Inflammatory macrophage treated with lipopolysaccharide for 1 hour (primary cell): ENCODE results near the gene MICALL2.

Experiments used
- DNase-seq, 2 donors: peaks; one replicate each; pipeline ENCODE4 v3.0.0-alpha.2; 2020 to 2022

Gene MICALL2

GRCh38 chr7:1411414-1411813 is 47.9 kb downstream of the MICALL2 start:
- DNase-seq: no peak

GRCh38 chr7:1410992-1411391 is 48.3 kb downstream of the MICALL2 start:
- DNase-seq: no peak

GRCh38 chr7:1409555-1409954 is 49.7 kb downstream of the MICALL2 start:
- no peak for DNase-seq

GRCh38 chr7:1408466-1408865 is 50.8 kb downstream of the MICALL2 start:
- DNase-seq: no peak

- DNase-seq: no peak
These were observed 51.4 kb downstream of the MICALL2 start for GRCh38 chr7:1407892-1408291.

GRCh38 chr7:1404898-1405548 is 54.2 kb downstream of the MICALL2 start:
- DNase-seq: no peak

DNA sequence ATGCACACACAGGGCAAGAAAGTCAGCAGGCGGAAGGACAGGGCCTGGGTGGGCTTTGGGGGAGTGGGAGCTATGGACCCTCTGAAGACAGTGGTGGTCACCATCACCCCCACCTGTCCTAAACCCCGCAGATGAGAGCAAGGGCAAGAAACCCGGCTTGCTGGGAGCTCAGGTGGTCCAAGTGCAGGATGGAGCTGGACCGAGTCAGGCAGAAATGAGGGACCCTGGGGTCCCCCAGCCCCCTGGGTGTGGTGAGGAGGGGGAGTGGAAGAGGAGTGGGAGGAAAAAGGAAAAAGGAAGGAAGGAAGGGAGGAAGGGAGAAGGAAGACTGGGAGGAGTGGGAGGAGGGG is 54.8 kb downstream of the MICALL2 start:
- DNase-seq: no peak

GRCh38 chr7:1403638-1404459 is 55.4 kb downstream of the MICALL2 start:
- DNase-seq: no peak

DNA sequence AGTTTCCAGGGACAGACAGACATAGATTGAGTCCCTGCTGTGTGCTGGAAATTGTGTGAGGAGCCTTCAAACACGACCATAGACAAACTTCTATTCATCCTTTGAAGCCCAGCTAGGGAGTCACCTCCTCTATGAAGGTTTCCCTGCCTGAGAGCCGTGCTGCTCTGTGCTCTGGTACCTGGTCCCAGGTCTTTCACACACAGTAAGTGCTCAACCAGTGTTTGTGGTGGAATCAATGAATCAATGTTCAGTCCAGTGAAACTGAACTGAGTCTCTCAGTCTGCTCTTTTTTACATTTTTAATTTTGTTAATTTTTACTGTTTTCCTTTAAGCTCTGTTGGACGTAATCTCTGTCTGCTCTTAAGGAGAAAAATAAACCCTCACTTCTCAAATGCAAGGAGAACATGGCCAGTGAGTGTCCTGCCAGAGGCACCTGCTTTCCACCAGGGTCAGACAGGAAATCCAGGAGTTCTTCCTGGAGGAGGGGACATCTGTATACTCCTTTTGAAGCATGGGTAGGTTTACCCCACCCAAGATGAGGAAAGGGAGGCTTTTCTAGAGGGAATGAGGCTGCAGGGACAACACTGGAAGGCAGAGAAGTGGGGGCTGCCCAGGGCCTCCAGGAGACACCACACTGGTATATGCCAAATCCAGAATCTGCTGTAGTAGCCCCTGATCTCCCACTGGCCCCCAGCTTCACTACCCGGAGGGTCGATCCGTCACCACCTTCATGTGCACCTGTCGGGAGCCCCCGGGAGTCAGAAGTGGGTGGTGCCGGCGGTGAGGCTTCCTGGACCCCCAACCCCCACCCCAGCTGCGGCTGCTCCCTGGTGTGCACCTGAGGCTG is 56.3 kb downstream of the MICALL2 start:
- DNase-seq: no peak

GRCh38 chr7:1402110-1402790 is 57.0 kb downstream of the MICALL2 start:
- no peak for DNase-seq

GRCh38 chr7:1401011-1401410 is 58.3 kb downstream of the MICALL2 start:
- DNase-seq: no peak

GRCh38 chr7:1400371-1400770 is 58.9 kb downstream of the MICALL2 start:
- no peak for DNase-seq

DNA sequence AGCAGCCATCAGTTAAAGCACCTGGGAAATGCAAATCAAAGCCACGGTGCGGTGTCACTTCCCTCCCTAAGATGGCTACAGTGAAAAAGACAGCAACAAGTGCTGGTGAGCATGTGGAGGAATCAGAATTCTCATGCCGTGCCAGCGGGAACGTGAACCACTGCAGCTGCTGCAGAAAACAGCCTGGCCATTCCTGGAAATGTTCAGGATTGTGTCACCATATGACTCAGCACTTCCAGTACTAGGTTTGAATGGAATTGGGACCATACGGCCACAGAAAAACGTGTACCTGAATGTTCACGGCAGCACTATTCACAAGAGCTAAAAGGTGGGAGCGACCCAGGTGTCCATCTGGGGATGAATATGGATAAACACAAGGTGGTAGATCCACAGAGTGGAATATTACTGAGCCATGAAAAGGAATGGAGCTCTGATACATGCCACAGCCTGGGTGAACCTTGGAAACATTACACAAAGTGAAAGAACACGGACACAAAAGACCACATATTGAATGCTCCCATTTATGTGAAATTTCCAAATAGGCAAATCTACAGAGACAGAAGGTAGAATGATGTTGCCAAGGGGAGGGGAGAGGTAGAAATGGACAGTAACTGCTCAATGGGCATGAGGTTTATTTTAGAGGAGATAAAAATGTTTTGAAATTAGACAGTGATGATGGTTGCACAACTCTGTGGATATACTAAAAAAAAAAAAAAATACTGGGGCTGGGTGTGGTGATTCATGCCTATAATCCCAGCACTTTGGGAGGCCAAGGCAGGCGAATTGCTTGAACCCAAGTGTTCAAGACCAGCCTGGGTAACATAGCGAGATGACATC is 61.6 kb downstream of the MICALL2 start:
- DNase-seq: no peak

DNA sequence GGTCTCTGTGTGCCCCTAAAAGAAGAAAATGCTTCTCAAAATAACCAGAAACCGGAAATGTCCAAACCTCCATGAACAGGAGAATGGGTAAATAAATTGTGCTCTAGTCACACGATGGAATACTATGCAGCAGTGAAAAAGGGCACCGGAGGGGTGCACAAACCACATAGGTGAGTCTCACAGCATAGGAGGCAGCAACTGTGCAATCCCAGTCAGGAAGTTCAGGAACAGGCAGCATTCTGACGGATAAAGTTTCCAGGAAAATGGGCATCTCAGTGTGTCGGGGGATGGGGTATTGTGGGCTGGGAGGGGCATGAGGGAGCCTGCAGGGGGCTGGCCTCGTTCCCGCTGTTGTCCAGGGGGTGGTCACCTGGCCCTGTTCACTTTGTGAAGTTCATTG is 63.1 kb downstream of the MICALL2 start:
- DNase-seq: no peak

DNA sequence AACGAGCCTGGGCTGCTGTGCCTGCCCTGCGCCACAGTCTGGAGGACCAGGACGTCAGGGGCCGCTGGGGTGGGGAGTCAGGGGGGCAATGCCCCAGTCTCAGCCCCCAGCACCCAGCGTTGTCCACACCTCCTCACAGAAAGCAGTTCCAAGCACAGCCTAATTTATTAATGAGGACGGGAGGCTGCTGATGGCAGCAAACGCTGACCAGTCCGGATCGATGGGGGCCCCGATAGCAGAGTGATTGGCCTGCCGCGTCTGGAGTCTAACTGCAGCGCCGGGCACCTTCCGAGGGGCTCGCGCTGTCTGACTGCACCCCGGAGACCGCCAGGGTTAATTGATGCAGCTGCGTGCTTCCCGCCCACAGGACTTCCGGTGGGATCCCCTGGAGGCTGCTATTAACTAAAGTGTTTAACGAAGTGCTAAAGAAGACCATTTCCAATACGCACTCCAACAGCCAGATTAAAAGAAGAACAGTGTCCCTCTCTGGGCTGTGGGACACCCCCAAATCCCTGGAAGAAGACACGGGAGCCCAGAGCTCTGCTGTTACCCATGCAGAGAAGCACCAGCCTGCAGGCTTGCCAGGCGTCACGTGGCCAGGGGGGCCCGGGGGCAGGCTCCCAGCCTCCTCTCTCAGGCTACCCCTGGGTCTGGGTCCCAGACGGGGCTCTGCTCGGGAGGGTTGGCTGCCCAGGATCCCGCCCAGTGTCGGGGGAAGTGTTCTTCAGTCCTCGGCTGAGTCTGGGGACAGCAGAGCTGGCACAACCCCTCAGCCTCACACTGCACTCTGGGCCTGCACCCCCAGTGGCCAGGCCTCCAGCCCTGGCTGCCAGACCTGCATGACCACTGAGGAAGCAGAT is 63.8 kb downstream of the MICALL2 start:
- no peak for DNase-seq

- DNase-seq: no peak
These were observed 64.9 kb downstream of the MICALL2 start for GRCh38 chr7:1394371-1394770.

GRCh38 chr7:1393421-1393820 is 65.8 kb downstream of the MICALL2 start:
- no peak for DNase-seq

DNA sequence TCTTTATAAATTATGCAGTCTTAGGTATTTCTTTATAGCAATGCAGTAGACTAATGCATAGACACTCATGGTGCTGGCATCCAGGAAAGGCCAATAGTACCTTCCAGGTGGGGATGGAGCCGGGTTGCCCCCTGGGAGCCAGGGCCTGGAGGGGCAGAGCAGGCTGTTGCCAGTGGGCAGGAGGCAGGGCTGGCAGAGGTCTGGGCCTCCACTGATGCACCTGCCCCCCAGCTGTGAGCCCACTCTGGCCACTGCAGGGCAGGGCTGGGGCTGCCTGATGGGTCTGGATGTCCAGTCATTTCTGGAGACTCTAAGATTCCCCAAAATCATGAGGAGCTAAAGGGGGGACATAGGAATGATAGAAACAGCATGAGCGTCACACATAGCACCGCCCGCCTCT is 66.7 kb downstream of the MICALL2 start:
- no peak for DNase-seq

DNA sequence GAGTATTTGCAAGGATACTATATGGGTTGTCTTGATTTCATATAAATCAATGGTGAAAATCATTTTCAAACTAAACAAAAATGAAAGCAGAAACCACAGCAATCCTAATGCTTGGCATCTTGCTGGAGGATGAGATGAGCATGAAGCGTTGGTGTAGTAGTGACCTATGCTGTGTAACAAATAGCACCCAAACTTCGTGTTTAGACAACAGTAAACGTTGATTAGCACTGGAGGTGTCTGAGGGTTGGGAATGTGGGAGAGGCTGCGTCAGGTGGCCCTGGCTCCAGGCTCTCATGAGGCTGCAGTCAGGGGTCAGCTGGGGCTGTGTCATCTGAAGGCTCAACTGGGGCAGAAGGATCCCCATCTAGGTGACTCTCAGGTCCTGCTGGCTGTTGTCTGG is 67.8 kb downstream of the MICALL2 start:
- no peak for DNase-seq

GRCh38 chr7:1388703-1389335 is 70.5 kb downstream of the MICALL2 start:
- DNase-seq: no peak
